ENCODE measurements around the gene DHRS9. TPM values are rescaled to one million over a fixed set of nuclear protein-coding genes. Genes with fewer than 3 reads are reported as not detected.

DHRS9 gene
- polyA plus RNA-seq, 1 experiment = not detected

DNA sequence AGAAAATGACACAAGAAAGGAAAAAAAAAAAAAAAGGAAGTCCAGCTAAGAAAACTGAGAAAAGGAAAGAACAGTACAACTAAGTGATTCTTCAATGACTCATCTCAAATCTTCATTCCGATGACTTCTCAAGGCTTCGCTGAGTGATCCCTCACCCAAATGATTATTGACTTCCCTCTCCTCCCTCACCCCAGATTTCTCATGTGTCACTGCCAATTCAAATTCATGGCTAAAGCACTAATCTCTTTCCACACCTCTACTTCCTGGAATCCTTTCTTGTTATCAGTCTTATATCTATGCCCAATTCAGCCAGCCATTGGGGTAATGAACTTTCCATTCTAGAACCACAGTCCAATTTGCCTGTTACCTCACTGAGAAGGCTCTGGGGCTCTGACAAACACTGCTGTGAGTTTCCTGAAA lies 31.0 kb upstream of the DHRS9 start:
- H3K27me3 ChIP-seq (ENCODE audit: control insufficient read depth, insufficient read depth, low read length) = no peaks in the 10 kb centered on the region
- H3K36me3 ChIP-seq (ENCODE audit: control insufficient read depth, insufficient read depth, low read length) = no peaks in the 10 kb centered on the region
- ChIA-PET POLR2A (no interaction called here), CTCF (no interaction called here)
- no peak overlapping the region for H3K4me3 ChIP-seq (ENCODE audit: low read depth, low read length)
- TF ChIP-seq, protein P1, sequence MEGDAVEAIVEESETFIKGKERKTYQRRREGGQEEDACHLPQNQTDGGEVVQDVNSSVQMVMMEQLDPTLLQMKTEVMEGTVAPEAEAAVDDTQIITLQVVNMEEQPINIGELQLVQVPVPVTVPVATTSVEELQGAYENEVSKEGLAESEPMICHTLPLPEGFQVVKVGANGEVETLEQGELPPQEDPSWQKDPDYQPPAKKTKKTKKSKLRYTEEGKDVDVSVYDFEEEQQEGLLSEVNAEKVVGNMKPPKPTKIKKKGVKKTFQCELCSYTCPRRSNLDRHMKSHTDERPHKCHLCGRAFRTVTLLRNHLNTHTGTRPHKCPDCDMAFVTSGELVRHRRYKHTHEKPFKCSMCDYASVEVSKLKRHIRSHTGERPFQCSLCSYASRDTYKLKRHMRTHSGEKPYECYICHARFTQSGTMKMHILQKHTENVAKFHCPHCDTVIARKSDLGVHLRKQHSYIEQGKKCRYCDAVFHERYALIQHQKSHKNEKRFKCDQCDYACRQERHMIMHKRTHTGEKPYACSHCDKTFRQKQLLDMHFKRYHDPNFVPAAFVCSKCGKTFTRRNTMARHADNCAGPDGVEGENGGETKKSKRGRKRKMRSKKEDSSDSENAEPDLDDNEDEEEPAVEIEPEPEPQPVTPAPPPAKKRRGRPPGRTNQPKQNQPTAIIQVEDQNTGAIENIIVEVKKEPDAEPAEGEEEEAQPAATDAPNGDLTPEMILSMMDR (IDR thresholded peaks at IDR 0.05; ENCODE audit: insufficient read depth, low read depth, low read length) = no peak
- no peak for DNase-seq (ENCODE audit: low read depth)

DNA sequence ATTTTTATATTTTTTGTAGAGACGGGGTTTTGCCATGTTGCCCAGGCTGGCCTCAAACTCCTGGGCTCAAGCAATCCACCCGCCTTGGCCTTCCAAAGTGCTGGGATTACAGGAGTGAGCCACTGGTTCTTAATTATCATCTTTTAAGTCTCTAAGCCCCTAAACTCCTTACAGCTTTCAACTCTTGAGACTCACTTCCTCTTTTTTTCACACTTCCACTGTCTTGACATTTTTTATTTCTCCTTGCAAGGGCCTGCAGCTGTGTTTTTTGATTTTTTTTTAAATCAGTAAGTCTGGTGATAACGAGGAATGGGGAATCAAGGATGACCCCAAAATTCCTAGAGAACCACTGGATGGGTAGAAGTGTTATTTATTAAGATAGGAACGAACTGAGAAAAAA lies 29.7 kb upstream of the DHRS9 start:
- no peaks in the 10 kb centered on the region for H3K36me3 ChIP-seq (ENCODE audit: control insufficient read depth, insufficient read depth, low read length)
- H3K4me3 ChIP-seq (ENCODE audit: low read depth, low read length) = no peak overlapping the region
- ChIA-PET CTCF (no interaction called here), POLR2A (no interaction called here)
- no peaks in the 10 kb centered on the region for H3K27me3 ChIP-seq (ENCODE audit: control insufficient read depth, insufficient read depth, low read length)
- TF ChIP-seq, protein P1 (IDR thresholded peaks at IDR 0.05; ENCODE audit: insufficient read depth, low read depth, low read length) = no peak
- DNase-seq (ENCODE audit: low read depth) = no peak

DNA sequence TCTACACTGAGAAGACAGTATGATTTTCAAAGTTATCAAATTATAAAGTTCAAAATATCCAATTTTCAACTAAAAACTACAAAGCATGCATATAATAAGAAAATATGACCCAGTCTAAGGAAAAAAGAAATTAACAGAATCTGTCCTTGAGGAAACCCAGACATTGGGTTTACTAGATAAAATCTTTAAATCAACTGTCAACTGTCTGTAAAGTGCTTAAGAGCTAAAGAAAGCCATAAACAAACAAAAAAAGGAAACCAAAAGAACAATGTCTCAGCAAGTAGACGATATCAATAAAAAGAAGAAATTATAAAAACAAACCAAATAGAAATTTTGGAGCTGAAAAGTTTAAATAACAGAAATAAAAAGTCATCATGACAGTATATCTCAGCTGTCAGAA lies 27.8 kb upstream of the DHRS9 start:
- TF ChIP-seq, protein P1 (IDR thresholded peaks at IDR 0.05; ENCODE audit: insufficient read depth, low read depth, low read length) = no peak
- no peaks in the 10 kb centered on the region for H3K36me3 ChIP-seq (ENCODE audit: control insufficient read depth, insufficient read depth, low read length)
- CTCF ChIA-PET = interaction anchor here (0.9 kb wide), 1 partner anchor 12 kb away, joined by 3 read pairs; no protein-coding TSS in a partner anchor
- no peaks in the 10 kb centered on the region for H3K27me3 ChIP-seq (ENCODE audit: control insufficient read depth, insufficient read depth, low read length)
- POLR2A ChIA-PET = no interaction called here
- no peak for DNase-seq (ENCODE audit: low read depth)
- H3K4me3 ChIP-seq (ENCODE audit: low read depth, low read length) = no peak overlapping the region

DNA sequence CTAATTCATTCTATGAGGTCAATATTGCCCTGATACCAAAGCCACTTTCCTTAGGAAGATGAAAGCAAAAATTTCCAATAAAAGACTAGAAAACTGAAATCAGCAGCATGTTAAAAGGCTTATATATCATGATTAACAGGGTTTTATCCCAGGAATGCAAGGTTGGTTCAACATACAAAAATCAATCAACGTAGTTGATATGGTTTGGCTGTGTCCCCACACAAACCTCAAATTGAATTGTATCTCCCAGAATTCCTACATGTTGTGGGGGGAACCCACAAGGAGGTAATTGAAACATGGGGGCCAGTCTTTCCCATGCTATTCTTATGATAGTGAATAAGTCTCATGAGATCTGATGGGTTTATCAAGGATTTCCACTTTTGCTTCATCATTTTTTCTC lies 26.5 kb upstream of the DHRS9 start:
- TF ChIP-seq, protein P1 (IDR thresholded peaks at IDR 0.05; ENCODE audit: insufficient read depth, low read depth, low read length) = no peak
- CTCF ChIA-PET = no interaction called here

DNA sequence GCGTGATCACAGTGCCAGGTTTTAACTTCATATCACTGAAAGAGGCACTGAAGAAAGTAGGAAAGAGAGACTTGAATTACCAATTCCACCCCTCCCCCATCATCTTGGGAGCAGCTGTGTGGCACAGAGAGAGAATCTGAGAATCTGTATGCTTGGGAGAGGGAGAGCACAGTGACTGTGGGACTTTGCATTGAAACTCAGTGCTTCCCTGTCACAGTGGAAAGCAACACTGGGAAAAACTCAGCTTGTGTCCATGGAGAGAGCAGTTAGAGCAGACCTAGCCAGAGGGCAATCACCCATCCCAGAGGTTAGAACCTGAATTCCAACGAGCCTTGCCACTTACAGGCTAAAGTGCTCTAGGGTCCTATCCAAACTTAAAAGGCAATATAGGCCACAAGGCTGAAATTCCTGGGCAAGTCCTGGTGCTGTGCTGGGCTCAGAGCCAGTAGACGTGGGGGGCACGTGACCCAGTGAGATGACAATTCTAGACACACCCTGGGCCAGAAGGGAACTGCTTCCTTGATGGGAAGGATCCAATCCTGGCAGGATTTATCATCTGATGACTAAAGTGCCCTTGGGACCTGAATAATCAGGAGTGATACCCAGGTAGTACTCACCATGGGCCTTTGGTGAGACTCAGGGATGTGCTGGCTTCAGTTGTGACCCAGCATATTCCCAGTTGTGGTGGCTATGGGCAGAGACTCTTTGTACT lies 22.8 kb upstream of the DHRS9 start:
- no peak for DNase-seq (ENCODE audit: low read depth)
- H3K27me3 ChIP-seq (ENCODE audit: control insufficient read depth, insufficient read depth, low read length) = no peaks in the 10 kb centered on the region
- CTCF ChIA-PET = interaction anchor here (0.7 kb wide), 1 partner anchor 399 kb away, joined by 3 read pairs; no protein-coding TSS in a partner anchor
- POLR2A ChIA-PET = no interaction called here
- no peaks in the 10 kb centered on the region for H3K36me3 ChIP-seq (ENCODE audit: control insufficient read depth, insufficient read depth, low read length)
- H3K4me3 ChIP-seq (ENCODE audit: low read depth, low read length) = no peak overlapping the region
- TF ChIP-seq, protein P1 (IDR thresholded peaks at IDR 0.05; ENCODE audit: insufficient read depth, low read depth, low read length) = no peak

More for the DNA sequence above, 26.5 kb upstream of the DHRS9 start:
- no peaks in the 10 kb centered on the region for H3K36me3 ChIP-seq (ENCODE audit: control insufficient read depth, insufficient read depth, low read length)
- DNase-seq (ENCODE audit: low read depth) = no peak
- H3K27me3 ChIP-seq (ENCODE audit: control insufficient read depth, insufficient read depth, low read length) = no peaks in the 10 kb centered on the region
- no peak overlapping the region for H3K4me3 ChIP-seq (ENCODE audit: low read depth, low read length)
- POLR2A ChIA-PET = no interaction called here
